Hepatocyte (in vitro differentiated cells): ENCODE measurements around the gene ACTA2. TPM values are rescaled to one million over a fixed set of nuclear protein-coding genes. Genes with fewer than 3 reads are reported as not detected.

Experiments
- DNase-seq: peaks from one replicate; pipeline ENCODE4 v3.0.0-alpha.2; 2016; ENCODE audit warnings: low spot score
- H2AFZ ChIP-seq: fragments of 200-600 bp; sonication (generic); 2 replicates; pipeline ENCODE4 v1.6.0; 2016; ENCODE audit warnings: antibody characterized with exemption, mild to moderate bottlenecking
- H3K27ac ChIP-seq: fragments of 200-600 bp; sonication (generic); 2 replicates; pipeline ENCODE4 v1.5.1; 2016; ENCODE audit warnings: mild to moderate bottlenecking
- H3K27me3 ChIP-seq: fragments of 200-600 bp; sonication (generic); 2 replicates; pipeline ENCODE4 v1.6.1; 2016
- H3K36me3 ChIP-seq: fragments of 200-600 bp; sonication (generic); replicated peaks from 2 replicates; pipeline ENCODE4 v1.5.1; 2016; ENCODE audit warnings: low read depth; ENCODE audit not compliant: insufficient read depth
- H3K4me1 ChIP-seq: fragments of 200-600 bp; sonication (generic); 2 replicates; pipeline ENCODE4 v1.5.1; 2016; ENCODE audit warnings: mild to moderate bottlenecking, moderate library complexity; ENCODE audit not compliant: insufficient read depth
- H3K4me2 ChIP-seq: fragments of 200-600 bp; sonication (generic); 2 replicates; pipeline ENCODE4 v1.6.0; 2016
- H3K4me3 ChIP-seq: fragments of 200-600 bp; sonication (generic); 2 replicates; pipeline ENCODE4 v1.5.1; 2016; ENCODE audit warnings: mild to moderate bottlenecking
- H3K79me2 ChIP-seq: fragments of 200-600 bp; sonication (generic); 2 replicates; pipeline ENCODE4 v1.6.0; 2017; ENCODE audit warnings: mild to moderate bottlenecking
- H3K9me2 ChIP-seq: fragments of 200-600 bp; sonication (generic); replicated peaks from 2 replicates; pipeline ENCODE4 v1.6.0; 2017; ENCODE audit warnings: mild to moderate bottlenecking; ENCODE audit not compliant: insufficient read depth
- H3K9me3 ChIP-seq: fragments of 200-600 bp; sonication (generic); 2 replicates; pipeline ENCODE4 v1.5.1; 2016; ENCODE audit warnings: low read depth, mild to moderate bottlenecking
- H4K20me1 ChIP-seq: fragments of 200-600 bp; sonication (generic); 2 replicates; pipeline ENCODE4 v1.6.0; 2016; ENCODE audit warnings: mild to moderate bottlenecking; ENCODE audit not compliant: insufficient read depth, poor library complexity, severe bottlenecking
- CTCF ChIP-seq: fragments of 200-600 bp; sonication (generic); IDR thresholded peaks from 2 replicates; pipeline ENCODE4 v1.5.1; 2016; ENCODE audit warnings: antibody characterized with exemption, mild to moderate bottlenecking; ENCODE audit not compliant: poor library complexity
- EZH2 ChIP-seq: fragments of 200-600 bp; sonication (generic); IDR thresholded peaks from 2 replicates; pipeline ENCODE4 v1.6.1; 2016; ENCODE audit warnings: antibody characterized with exemption, mild to moderate bottlenecking, borderline replicate concordance
- EZH2phosphoT487 ChIP-seq: fragments of 200-600 bp; sonication (generic); IDR thresholded peaks from one replicate; pipeline ENCODE4 v1.6.1; 2018; ENCODE audit warnings: antibody characterized with exemption, mild to moderate bottlenecking, low read depth, moderate library complexity; ENCODE audit not compliant: unreplicated experiment, severe bottlenecking
- WGBS: methylation state at CpG from one replicate; pipeline ENCODE4 v1.1.6; 2016; ENCODE audit warnings: low lambda C conversion rate; ENCODE audit errors: missing lambda C conversion rate; 5-methylcytosine and 5-hydroxymethylcytosine counted together
- polyA plus RNA-seq: library from polyadenylated mRNA; unstranded; fragments of >200 nt; fragmentation: Nextera tagmentation; extraction: Ambion mirVana; gene quantifications from 2 replicates; pipeline ENCODE4 v1.2.1, GENCODE V29; 2016
- total RNA-seq: library from RNA; depleted of rRNA; stranded (reverse); fragments of >200 nt; gene quantifications from 2 replicates; pipeline ENCODE4 v1.2.3, GENCODE V29; 2014

ACTA2 gene
- total and polyA plus RNA-seq, 2 experiments from 2014 or later = 207 to 218 TPM

- Histone ChIP-seq H3K36me3 (no peaks in the 10 kb centered on the region), H2AFZ (no peak overlapping the region), H3K4me2 (no peak overlapping the region), H3K4me3 (no peak overlapping the region), H3K9me3 (no peaks in the 10 kb centered on the region), H3K27ac (no peak overlapping the region), H3K27me3 (no peaks in the 10 kb centered on the region), H3K9me2 (no peaks in the 10 kb centered on the region), H3K79me2 (no peaks in the 10 kb centered on the region), H3K4me1 (peaks cover 10% of the 10 kb centered on the region), H4K20me1 (no peaks in the 10 kb centered on the region)
- DNase-seq = no peak
- 61% methylated on average over 1 of the region's 1 CpG for WGBS
- no peak for TF ChIP-seq EZH2phosphoT487
Observed at GRCh38 chr10:88957381-88957780, 4.8 kb upstream of the ACTA2 start.

- Histone ChIP-seq H3K4me2 (no peak overlapping the region), H4K20me1 (no peaks in the 10 kb centered on the region), H3K9me2 (no peaks in the 10 kb centered on the region), H3K4me3 (no peak overlapping the region), H3K9me3 (no peaks in the 10 kb centered on the region), H3K79me2 (no peaks in the 10 kb centered on the region), H3K4me1 (peaks cover 25% of the 10 kb centered on the region), H3K27ac (no peak overlapping the region), H2AFZ (no peak overlapping the region), H3K27me3 (no peaks in the 10 kb centered on the region), H3K36me3 (no peaks in the 10 kb centered on the region)
- DNase-seq = no peak
- WGBS = 75% methylated on average over 4 of the region's 4 CpGs
- TF ChIP-seq EZH2phosphoT487 (no peak), EZH2 (no peak), CTCF (no peak)
Observed at GRCh38 chr10:88954458-88955083, 2.0 kb upstream of the ACTA2 start.

GRCh38 chr10:88953662-88954061 lies 1.1 kb upstream of the ACTA2 start:
- Histone ChIP-seq H3K4me1 (peaks cover 25% of the 10 kb centered on the region), H3K36me3 (no peaks in the 10 kb centered on the region), H3K79me2 (no peaks in the 10 kb centered on the region), H2AFZ (no peak overlapping the region), H3K9me2 (no peaks in the 10 kb centered on the region), H3K27me3 (no peaks in the 10 kb centered on the region), H3K4me3 (no peak overlapping the region), H3K9me3 (no peaks in the 10 kb centered on the region), H3K27ac (peak overlapping the region; percentile 72), H4K20me1 (no peaks in the 10 kb centered on the region), H3K4me2 (no peak overlapping the region)
- no peak for TF ChIP-seq EZH2
- no peak for TF ChIP-seq EZH2phosphoT487
- no peak for TF ChIP-seq CTCF
- DNase-seq = no peak
- 84% methylated on average over 5 of the region's 5 CpGs for WGBS

GRCh38 chr10:88949912-88950837 lies 2.4 kb downstream of the ACTA2 start:
- peak overlapping the region; percentile 59 for H3K4me2 ChIP-seq
- H3K27me3 ChIP-seq = no peaks in the 10 kb centered on the region
- 63% methylated on average over 3 of the region's 3 CpGs for WGBS
- H3K9me3 ChIP-seq = no peaks in the 10 kb centered on the region
- H2AFZ ChIP-seq = no peak overlapping the region
- peaks cover 25% of the 10 kb centered on the region for H3K4me1 ChIP-seq
- no peaks in the 10 kb centered on the region for H3K9me2 ChIP-seq
- H3K27ac ChIP-seq = peak overlapping the region; percentile 85
- no peak for DNase-seq
- no peak overlapping the region for H3K4me3 ChIP-seq
- no peaks in the 10 kb centered on the region for H3K36me3 ChIP-seq
- TF ChIP-seq EZH2 (no peak), EZH2phosphoT487 (no peak), CTCF (no peak)
- no peaks in the 10 kb centered on the region for H3K79me2 ChIP-seq
- no peaks in the 10 kb centered on the region for H4K20me1 ChIP-seq
